OCI-LY3 (cell line): ENCODE measurements around the gene DTD2.

Experiments
- H2AFZ ChIP-seq: fragments of 200-600, 300-600 bp; shearing (Covaris generic); 2 replicates; pipeline ENCODE4 v1.6.0; 2014; ENCODE audit warnings: antibody characterized with exemption, low read depth, low read length
- H3K27ac ChIP-seq: fragments of 200-600, 300-600 bp; sonication (generic); 2 replicates; pipeline ENCODE4 v1.5.1; 2014; ENCODE audit warnings: mild to moderate bottlenecking, low read length, moderate library complexity, mixed read lengths
- H3K27me3 ChIP-seq: fragments of 200-600, 300-600 bp; sonication (generic); 2 replicates; pipeline ENCODE4 v1.6.1; 2014; ENCODE audit warnings: low read depth, low read length, mixed read lengths
- H3K36me3 ChIP-seq: fragments of 200-600, 300-600 bp; sonication (generic); replicated peaks from 2 replicates; pipeline ENCODE3; 2014; ENCODE audit warnings: low read depth, low read length, mixed read lengths
- H3K4me1 ChIP-seq: fragments of 300-600, 200-600 bp; sonication (generic); 2 replicates; pipeline ENCODE4 v1.6.1; 2014; ENCODE audit warnings: low read length, mixed read lengths
- H3K4me2 ChIP-seq: fragments of 200-600, 300-600 bp; sonication (generic); 2 replicates; pipeline ENCODE4 v1.6.1; 2014; ENCODE audit warnings: low read length, mixed read lengths
- H3K4me3 ChIP-seq: fragments of 300-600, 200-600 bp; sonication (generic); 2 replicates; pipeline ENCODE4 v1.5.1; 2014; ENCODE audit warnings: antibody characterized with exemption, mild to moderate bottlenecking, low read length, moderate library complexity
- H3K79me2 ChIP-seq: fragments of 300-600, 200-600 bp; shearing (Covaris generic); 2 replicates; pipeline ENCODE4 v1.6.1; 2014; ENCODE audit warnings: mild to moderate bottlenecking, low read length, mixed read lengths
- H3K9ac ChIP-seq: fragments of 300-600, 200-600 bp; shearing (Covaris generic); 2 replicates; pipeline ENCODE4 v1.6.0; 2014; ENCODE audit warnings: mild to moderate bottlenecking, low read length, moderate library complexity
- H3K9me3 ChIP-seq: fragments of 200-600, 300-600 bp; shearing (Covaris generic); 2 replicates; pipeline ENCODE4 v1.6.1; 2014; ENCODE audit warnings: low read length, mixed read lengths; ENCODE audit not compliant: insufficient read depth
- H4K20me1 ChIP-seq: fragments of 200-600, 300-600 bp; sonication (generic); 2 replicates; pipeline ENCODE4 v1.6.1; 2016; ENCODE audit warnings: low read length, mixed read lengths; ENCODE audit not compliant: insufficient read depth
- EZH2phosphoT487 ChIP-seq: fragments of 200-600 bp; shearing (Covaris generic); IDR thresholded peaks from 2 replicates; pipeline ENCODE4 v1.6.1; 2018; ENCODE audit warnings: antibody characterized with exemption, mixed run types, low read depth
- TF ChIP-seq, protein P1 (sequence below): fragments of 200-600, 300-600 bp; sonication (generic); IDR thresholded peaks from 2 replicates; pipeline ENCODE4 v1.5.1; 2014; ENCODE audit warnings: antibody characterized with exemption, low read length, low read depth

The DTD2 gene

DNA sequence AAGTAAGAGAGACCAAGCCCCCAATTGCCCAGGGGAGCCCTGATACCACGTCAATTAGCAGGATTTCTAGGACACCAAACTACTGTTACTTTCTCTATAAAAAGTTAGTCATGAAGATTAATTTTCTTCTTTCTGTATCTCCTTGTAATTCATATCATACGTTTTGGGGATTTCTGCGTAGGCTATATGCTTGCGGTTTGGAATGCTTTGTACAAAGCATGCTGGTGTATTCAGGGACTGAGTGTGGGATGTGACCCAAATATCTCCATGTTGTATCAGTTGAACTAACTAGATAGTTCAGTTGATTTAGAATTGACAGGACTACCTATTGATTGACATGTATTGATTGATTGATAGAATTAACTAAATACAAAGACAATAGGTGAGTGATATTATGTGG is 22.9 kb upstream of the DTD2 start:
- Histone ChIP-seq H3K9me3 (no peaks in the 10 kb centered on the region), H3K4me2 (no peak overlapping the region), H3K27ac (no peak overlapping the region), H3K4me3 (no peak overlapping the region), H3K4me1 (peaks cover 9% of the 10 kb centered on the region), H4K20me1 (no peaks in the 10 kb centered on the region), H2AFZ (no peak overlapping the region), H3K79me2 (no peaks in the 10 kb centered on the region), H3K36me3 (no peaks in the 10 kb centered on the region), H3K9ac (no peak overlapping the region), H3K27me3 (no peaks in the 10 kb centered on the region)
- no peak for TF ChIP-seq EZH2phosphoT487
- TF ChIP-seq, protein P1, sequence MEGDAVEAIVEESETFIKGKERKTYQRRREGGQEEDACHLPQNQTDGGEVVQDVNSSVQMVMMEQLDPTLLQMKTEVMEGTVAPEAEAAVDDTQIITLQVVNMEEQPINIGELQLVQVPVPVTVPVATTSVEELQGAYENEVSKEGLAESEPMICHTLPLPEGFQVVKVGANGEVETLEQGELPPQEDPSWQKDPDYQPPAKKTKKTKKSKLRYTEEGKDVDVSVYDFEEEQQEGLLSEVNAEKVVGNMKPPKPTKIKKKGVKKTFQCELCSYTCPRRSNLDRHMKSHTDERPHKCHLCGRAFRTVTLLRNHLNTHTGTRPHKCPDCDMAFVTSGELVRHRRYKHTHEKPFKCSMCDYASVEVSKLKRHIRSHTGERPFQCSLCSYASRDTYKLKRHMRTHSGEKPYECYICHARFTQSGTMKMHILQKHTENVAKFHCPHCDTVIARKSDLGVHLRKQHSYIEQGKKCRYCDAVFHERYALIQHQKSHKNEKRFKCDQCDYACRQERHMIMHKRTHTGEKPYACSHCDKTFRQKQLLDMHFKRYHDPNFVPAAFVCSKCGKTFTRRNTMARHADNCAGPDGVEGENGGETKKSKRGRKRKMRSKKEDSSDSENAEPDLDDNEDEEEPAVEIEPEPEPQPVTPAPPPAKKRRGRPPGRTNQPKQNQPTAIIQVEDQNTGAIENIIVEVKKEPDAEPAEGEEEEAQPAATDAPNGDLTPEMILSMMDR: no peak

DNA sequence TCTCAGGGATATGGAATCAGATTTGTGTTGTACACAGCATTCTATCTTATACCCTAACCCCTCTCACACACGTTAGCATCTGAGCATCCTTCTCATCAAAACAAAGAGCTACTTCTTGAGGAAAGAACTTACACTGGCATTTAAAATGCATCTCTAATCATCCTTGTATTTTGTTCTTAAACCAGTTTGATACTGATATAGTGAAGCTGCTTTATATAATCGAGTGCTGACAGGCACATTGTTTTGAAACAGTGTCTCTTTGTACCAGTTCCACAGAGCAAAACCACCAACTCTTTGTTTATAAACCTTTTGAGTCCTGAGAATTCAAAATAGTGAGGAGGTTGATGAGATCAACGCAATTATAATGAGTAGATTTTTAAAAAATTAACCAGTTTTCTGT is 21.7 kb upstream of the DTD2 start:
- TF ChIP-seq, protein P1: no peak
- no peak for TF ChIP-seq EZH2phosphoT487
- no peaks in the 10 kb centered on the region for H3K27me3 ChIP-seq
- no peak overlapping the region for H3K27ac ChIP-seq
- no peak overlapping the region for H3K4me2 ChIP-seq
- H3K4me3 ChIP-seq: no peak overlapping the region
- H4K20me1 ChIP-seq: no peaks in the 10 kb centered on the region
- H2AFZ ChIP-seq: no peak overlapping the region
- no peak overlapping the region for H3K9ac ChIP-seq
- H3K36me3 ChIP-seq: no peaks in the 10 kb centered on the region
- H3K9me3 ChIP-seq: no peaks in the 10 kb centered on the region
- no peaks in the 10 kb centered on the region for H3K79me2 ChIP-seq
- H3K4me1 ChIP-seq: no peaks in the 10 kb centered on the region

DNA sequence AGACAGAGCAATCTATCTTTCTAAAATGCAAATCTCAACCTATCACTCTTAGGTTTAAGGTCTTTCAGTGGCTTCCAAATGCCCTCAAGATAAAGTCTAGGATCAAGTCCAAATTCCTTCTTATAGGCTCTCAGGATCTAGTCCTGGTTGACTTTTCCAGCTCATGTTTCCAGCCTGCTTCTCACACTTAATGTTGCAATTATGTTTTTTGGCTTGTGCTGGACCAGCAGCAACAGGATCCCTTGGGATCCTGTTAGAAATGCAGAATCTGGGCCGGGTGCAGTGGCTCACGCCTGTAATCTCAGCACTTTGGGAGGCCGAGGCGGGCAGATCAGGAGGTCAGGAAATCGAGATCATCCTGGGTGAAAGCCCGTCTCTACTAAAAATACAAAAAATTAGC is 19.9 kb upstream of the DTD2 start:
- no peak overlapping the region for H2AFZ ChIP-seq
- no peak overlapping the region for H3K4me3 ChIP-seq
- TF ChIP-seq, protein P1: no peak
- no peak for TF ChIP-seq EZH2phosphoT487
- H4K20me1 ChIP-seq: no peaks in the 10 kb centered on the region
- no peak overlapping the region for H3K4me2 ChIP-seq
- no peaks in the 10 kb centered on the region for H3K9me3 ChIP-seq
- H3K27me3 ChIP-seq: no peaks in the 10 kb centered on the region
- H3K79me2 ChIP-seq: no peaks in the 10 kb centered on the region
- H3K27ac ChIP-seq: no peak overlapping the region
- H3K4me1 ChIP-seq: no peaks in the 10 kb centered on the region
- no peak overlapping the region for H3K9ac ChIP-seq
- H3K36me3 ChIP-seq: no peaks in the 10 kb centered on the region

DNA sequence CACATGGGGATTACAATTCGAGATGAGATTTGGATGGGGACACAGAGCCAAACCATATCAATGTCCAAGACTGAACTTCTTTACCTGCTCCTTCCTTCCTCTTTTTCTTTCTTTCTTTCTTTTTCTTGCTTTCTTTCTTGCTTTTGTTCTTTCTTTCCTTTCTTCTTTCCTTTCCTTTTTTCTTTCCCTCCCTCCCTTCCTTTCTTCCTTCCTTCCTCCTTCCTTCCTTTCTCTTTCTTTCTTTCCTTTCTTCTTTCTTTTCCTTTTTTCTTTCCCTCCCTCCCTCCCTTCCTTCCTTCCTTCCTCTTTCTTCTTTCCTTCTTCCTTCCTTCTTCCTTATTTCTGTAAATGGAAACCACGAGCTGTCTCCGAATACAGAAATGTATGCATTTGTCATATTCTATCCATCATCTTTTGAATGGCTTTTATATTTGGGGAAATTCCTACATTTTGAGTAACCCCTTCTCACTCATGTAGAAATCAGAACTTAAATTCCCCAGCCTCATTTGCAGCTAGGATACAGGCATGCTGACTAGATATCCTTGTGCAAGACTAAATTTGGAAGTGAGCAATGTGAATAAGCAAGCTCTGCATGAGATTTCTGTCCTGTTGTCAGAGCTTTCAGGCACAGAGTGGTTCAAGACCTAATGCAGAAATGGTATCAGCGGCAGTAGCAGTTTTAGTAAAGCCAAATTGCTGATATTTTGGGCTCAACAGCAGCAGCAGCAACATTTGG is 19.0 kb upstream of the DTD2 start:
- no peaks in the 10 kb centered on the region for H3K36me3 ChIP-seq
- no peaks in the 10 kb centered on the region for H3K27me3 ChIP-seq
- no peak for TF ChIP-seq EZH2phosphoT487
- TF ChIP-seq, protein P1: no peak
- H3K4me3 ChIP-seq: no peak overlapping the region
- no peaks in the 10 kb centered on the region for H4K20me1 ChIP-seq
- no peak overlapping the region for H3K9ac ChIP-seq
- H2AFZ ChIP-seq: no peak overlapping the region
- H3K27ac ChIP-seq: no peak overlapping the region
- no peaks in the 10 kb centered on the region for H3K4me1 ChIP-seq
- H3K9me3 ChIP-seq: no peaks in the 10 kb centered on the region
- no peaks in the 10 kb centered on the region for H3K79me2 ChIP-seq
- no peak overlapping the region for H3K4me2 ChIP-seq
